SKM-1 (cell line): Measurements from ENCODE around the gene NHLRC2.
A peak's percentile ranks its signal among the peaks of the same experiment; 100 is the strongest.
"Not testable (repeated sequence)": the region's sequence is repeated elsewhere in the genome, so short reads cannot be mapped to it uniquely, and the experiment has no call there.

ENCODE experiments used
- DNase-seq: peaks from one replicate; lab custom pipeline; 2025; ENCODE audit not compliant: unreplicated experiment; lab: John Stamatoyannopoulos, UW

Gene NHLRC2

DNA sequence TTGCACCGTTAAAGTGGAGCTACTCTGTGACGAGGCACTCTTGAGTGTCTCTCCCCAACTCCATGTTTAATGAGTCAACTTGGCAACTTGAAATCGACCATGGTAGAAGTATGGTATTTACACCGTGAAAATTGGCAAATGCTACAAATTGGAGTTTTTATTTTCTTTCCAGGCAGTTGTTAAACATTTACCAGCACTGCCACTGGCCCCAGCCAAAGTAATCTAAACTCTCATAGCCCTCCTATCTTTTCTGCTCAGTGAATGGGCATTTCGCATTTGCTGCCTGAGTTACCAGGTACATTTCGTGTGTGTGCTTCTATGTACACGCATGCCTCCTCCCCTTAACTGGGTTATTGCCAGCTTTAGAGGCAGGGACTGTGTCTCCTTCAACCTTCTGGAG, 83.3 kb downstream of the NHLRC2 start:
- DNase-seq, result no peak

- DNase-seq, result no peak
Observed at GRCh38 chr10:113939212-113939860, 84.9 kb downstream of the NHLRC2 start.

DNA sequence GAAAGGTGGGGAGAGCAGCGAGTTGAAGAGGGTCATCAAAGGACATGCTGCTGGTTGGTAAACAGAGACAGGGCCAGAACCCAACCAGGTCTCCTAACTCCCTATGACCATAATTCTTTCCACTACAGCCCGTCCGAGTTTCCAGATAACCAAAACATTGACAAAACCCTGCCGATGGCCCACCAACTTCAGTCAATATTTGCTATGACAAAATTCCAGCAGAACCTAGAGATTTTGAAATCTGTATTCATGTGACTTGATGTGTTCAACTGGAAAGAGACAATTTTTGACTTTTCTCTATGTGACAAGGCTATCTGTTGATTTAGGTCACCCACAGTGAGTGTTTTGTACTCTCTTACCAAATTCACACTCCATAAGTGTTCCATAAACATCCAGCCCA, 86.7 kb downstream of the NHLRC2 start:
- no peak for DNase-seq

DNA sequence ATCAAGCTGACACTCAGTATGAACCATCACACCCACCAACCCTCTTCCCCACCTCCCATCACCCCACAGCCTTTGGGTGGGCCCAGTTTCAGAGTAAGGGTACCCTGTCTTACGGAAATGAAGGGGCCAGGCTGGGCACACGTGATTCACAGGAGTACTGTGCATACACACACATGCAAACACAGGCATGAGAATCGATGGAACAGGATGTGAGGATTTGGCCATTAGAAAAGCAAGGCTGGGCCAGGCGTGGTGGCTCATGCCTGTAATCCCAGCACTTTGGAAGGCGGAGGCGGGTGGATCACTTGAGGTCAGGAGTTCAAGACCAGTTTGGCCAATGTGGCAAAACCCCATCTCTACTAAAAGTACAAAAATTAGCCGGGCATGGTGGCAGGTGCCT, 88.7 kb downstream of the NHLRC2 start:
- DNase-seq, result not testable (repeated sequence)

DNA sequence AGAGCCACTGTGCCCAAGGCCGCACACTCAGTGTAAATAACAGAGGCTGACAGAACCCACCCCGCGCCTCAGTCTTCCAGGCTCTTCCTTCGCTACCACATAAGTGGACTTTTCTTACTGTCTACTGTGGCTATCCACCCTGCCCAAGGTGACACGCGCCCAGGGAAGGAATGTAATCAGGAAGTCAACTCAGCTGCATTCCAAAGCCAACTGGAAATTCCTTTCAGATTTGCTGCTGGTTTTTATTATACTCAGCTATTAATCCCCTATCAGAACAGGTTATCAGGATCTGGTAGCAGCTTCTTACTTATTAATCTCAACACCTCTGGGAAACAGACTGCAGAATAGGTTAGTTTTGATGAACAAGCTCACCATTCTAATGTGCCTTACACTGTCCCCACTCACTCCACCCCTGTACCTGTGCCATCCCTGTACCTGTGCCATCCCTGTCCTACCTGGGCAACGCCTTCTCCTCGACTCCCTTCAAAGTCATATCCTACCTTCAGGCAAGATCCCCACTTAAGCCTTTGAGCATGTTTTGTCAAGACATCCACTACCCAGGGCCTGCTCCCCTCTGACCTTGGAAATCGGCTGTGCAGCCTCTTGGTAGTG, 90.7 kb downstream of the NHLRC2 start:
- no peak for DNase-seq

GRCh38 chr10:113945687-113946085, 91.2 kb downstream of the NHLRC2 start:
- no peak for DNase-seq

- DNase-seq, result no peak
Observed at GRCh38 chr10:113947184-113948041, 93.0 kb downstream of the NHLRC2 start.

DNA sequence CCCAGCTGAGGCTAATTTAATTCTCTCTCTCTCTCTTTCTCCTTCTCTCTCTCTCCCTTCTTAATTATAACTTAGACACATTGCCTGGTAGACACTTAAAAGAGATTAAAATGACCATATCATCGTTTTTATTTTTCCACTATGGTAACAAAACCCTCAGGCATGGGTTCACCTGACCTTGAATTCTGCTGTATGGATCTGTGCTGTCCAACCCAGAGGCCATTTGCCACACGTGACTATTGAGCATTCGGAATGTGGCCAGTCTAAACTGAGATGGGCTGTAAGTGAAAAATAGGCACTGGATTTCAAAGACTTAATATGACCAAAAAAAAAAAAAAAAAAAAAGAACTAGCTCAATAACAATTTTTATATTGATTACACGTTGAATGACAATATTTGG, 93.6 kb downstream of the NHLRC2 start:
- no peak for DNase-seq

DNA sequence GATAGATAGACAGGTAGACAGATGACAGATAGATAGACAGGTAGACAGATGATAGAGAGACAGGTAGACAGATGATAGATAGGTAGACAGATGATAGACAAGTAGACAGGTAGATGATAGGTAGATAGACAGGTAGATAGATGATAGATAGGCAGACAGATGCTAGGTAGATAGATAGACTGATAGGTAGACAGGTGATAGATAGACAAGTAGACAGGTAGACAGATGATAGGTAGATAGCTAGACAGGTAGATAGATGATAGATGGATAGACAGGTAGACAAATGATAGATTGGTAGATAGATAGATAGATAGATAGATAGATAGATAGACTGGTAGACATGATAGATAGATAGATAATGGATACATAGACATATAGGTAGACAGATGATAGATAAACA, 95.8 kb downstream of the NHLRC2 start:
- no peak for DNase-seq

DNA sequence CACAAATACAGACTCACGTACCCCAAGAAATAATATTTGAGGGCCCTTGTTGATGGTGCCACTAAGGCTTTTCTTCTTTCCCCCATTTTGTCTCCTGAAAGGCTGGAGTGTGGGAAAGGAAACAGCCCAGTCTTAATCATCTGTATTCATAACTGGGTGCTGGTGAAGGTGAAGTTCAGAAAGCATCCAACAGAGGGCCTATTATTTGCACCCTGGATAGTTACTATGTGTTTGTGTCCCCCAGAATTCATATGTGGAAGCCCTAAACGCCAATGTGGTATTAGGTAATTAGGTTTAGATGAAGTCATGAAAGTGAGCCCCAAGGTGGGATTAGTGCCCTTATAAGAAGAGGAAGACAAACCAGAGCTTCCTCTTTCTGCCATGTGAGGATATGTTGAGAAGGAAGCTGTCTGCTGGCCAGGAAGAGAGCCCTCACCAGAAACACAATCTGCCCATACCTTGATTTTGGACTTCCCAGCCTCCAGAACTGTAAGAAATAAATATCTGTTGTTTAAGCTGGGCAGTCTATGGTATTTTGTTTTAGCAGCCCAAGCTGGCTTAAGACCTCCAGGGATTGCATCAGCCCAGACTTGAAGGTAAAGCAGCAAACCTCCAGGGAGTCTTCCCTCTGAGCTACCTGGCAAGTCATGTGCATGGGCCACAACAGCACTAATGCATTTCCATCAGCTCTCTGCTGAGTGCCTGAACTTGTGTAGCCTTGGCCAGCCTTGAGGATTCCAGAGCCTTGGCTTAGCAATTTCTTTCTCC, 99.2 kb downstream of the NHLRC2 start:
- peak; percentile 56 for DNase-seq

DNA sequence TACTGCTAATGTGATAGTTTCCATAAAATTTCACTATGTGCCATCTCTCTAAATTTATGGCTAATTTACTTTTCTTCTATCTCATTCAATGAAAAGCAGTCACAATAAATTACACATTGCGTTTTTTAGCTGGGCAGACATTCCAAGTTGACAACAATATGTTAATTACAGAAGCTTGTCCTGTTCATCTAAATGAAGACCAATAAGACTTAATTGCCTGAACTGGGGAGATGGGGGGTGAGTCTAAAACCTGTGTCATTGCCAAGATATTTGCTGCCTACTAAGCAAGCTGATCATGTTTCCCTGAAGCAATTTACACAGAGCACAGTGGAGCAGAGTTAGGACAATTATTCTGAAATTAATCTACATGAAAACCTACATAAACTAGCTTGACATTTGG, 99.9 kb downstream of the NHLRC2 start:
- no peak for DNase-seq

DNA sequence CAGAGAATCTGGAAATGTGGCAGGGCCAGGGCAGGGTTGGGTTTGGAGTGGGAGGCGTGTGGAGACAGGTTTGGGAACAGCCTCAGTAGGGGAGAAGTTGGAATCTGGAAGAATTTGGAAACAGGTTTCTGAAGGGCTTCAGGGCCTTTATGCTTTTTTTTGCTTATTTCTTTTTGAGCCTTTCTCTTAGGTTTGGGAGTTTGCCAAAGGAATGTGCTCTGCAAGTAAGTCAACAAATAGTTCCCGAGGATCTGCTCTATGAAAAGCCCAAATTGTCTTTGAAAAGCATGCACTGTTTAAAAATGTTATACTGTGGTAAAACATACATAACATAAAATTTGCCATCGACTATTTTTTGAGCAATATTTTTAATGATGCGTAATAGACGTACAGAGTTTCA, 102.6 kb downstream of the NHLRC2 start:
- no peak for DNase-seq

DNA sequence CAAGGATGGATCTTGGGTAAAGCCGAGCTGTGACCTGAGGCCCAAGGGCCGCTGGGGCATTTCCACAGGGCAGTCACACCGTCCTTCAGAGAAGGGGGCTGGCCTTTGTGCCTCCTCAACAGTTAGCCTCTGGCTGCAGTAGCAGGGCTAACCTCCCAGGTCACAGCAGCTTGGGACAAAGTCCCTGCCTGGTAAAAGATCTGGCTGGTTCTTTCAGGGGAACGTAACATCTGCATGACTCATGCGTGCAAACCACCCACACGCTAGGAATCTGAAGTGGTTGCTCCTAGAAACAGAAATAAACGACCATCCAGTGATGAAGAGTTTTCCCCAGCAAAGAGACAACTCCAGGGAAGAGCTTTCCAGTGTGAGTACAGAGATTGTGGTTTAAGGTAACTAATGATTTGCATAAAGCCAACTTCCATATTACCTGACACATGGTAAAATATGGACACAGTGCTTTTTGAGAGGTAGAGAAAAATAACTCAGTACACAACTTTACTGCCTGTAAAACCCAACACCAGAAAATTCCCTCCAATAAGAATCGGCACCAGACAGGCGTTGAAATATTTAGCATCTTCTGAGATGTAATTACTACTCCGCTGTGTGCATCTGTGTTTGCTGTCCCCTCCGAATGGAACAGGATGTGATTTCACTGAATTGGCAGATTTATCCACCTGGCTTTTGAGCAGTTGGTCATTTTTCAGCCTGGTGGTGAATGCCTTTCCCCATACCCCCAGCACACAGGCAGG, 104.3 kb downstream of the NHLRC2 start:
- no peak for DNase-seq

- DNase-seq, result no peak
Observed at GRCh38 chr10:113959383-113959760, 104.9 kb downstream of the NHLRC2 start.

DNA sequence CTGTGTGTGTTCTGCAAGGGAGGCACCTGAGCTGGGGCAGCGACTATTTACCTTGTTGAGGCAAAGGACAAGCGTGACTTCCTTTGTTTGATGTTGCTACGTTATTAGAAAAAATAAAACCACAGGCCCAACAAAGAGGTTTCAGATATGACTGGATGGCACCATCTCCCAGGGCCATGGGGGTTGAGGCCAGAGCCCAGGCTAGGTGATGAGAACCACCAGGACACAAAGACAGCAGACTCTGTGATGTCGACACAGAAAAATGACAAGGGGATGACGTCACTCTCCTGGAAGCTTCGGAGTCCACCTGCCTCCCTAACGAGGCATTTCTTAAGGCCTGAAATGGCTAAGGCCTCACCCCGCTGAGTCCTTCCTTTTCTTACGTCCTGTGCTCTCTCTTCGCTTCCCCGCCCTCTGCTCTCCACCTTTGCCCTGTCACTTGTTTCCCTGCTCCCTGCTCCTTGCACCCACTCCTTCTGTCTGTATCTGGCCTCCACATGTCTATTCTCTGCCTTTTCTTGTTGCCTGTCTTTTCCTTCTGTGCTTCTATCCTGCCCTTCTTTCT, 106.2 kb downstream of the NHLRC2 start:
- no peak for DNase-seq

GRCh38 chr10:113961182-113962031, 106.9 kb downstream of the NHLRC2 start:
- DNase-seq, result no peak

- DNase-seq, result peak; percentile 70
Observed at GRCh38 chr10:113965077-113965476, 110.6 kb downstream of the NHLRC2 start.

DNA sequence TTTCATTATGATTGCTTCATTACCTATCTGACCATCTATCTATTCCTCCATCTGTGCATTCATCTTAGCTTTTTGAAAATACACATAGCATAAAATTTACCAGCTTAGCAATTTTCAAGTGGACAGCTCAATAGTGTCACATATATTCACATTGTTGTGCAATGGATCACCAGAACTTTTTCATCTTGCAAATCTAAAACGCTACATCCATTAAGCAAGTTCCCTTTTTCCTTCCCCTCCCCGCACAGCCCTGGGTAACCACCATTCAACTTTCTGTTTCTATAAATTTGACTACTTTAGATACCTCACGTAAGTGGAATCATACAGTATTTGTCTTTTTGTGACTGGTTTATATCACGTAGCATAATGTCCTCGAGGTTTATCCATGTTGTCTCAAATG, 111.2 kb downstream of the NHLRC2 start:
- DNase-seq, result peak; percentile 61
